D721Med (cell line): ENCODE data around the gene KRT40.
A peak's percentile ranks its signal among the peaks of the same experiment; 100 is the strongest.

Source experiments
- DNase-seq: peaks from one replicate; pipeline ENCODE4 v3.0.0; 2011; ENCODE audit warnings: low spot score; ENCODE audit not compliant: insufficient read length
- FAIRE-seq: peaks from 2 replicates; lab custom pipeline; 2011; peaks lifted over from hg19 to GRCh38; lab: Jason Lieb, UNC
- TF ChIP-seq, protein P1 (sequence below): IDR thresholded peaks from 2 replicates; pipeline ENCODE4 v1.5.1; 2012; ENCODE audit warnings: mild to moderate bottlenecking, control low read depth; ENCODE audit not compliant: insufficient read depth; ENCODE audit errors: missing control alignments

The KRT40 gene

DNA sequence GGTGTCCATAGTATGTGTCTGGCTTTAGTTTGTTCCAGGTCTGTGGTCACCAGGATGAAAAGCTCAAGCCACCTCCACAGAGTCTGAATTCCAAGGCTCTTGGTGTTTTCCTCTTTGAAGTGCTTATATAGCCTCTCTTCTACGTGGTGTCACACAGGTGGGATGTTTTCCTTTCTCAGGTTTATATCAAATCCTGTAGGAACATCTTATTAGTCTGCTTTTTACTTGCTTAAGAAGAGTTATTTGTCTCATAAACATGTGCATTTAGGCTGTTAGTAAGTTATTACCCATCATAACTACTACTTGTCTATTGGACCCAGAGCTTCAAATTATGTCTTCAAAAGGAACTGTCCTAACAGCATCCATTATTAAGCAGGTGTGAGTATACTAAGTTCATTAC lies 17.3 kb downstream of the KRT40 start, which contains the start of gene KRT39:
TSS of gene KRT39 (minus strand) at position 101 of the 400 bp plus-strand sequence. CDS start at position 9, 92 bp downstream.
- TF ChIP-seq, protein P1, sequence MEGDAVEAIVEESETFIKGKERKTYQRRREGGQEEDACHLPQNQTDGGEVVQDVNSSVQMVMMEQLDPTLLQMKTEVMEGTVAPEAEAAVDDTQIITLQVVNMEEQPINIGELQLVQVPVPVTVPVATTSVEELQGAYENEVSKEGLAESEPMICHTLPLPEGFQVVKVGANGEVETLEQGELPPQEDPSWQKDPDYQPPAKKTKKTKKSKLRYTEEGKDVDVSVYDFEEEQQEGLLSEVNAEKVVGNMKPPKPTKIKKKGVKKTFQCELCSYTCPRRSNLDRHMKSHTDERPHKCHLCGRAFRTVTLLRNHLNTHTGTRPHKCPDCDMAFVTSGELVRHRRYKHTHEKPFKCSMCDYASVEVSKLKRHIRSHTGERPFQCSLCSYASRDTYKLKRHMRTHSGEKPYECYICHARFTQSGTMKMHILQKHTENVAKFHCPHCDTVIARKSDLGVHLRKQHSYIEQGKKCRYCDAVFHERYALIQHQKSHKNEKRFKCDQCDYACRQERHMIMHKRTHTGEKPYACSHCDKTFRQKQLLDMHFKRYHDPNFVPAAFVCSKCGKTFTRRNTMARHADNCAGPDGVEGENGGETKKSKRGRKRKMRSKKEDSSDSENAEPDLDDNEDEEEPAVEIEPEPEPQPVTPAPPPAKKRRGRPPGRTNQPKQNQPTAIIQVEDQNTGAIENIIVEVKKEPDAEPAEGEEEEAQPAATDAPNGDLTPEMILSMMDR, result no peak
- no peak for DNase-seq
- no peak for FAIRE-seq

DNA sequence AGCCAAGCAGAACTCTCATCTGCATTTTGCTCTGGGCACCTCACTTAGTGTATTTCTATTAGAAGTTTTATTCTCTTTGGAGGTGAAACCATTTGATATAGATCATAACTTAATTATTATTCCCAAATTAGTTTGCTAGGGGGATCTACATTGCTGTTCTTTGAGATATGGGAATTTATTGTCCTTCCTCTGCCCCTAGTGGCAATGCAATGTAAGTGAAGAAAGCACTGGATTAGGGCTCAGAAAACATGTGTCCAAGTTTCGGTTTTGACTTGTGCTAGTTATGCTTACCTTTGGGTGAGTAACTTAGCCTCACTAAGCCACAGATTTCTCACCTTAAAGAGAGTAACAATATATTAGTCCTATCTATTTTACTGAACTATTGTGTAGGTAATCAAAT lies 20.3 kb downstream of the KRT40 start:
- TF ChIP-seq, protein P1, result peak; percentile 70
- DNase-seq (no peak), FAIRE-seq (no peak)

DNA sequence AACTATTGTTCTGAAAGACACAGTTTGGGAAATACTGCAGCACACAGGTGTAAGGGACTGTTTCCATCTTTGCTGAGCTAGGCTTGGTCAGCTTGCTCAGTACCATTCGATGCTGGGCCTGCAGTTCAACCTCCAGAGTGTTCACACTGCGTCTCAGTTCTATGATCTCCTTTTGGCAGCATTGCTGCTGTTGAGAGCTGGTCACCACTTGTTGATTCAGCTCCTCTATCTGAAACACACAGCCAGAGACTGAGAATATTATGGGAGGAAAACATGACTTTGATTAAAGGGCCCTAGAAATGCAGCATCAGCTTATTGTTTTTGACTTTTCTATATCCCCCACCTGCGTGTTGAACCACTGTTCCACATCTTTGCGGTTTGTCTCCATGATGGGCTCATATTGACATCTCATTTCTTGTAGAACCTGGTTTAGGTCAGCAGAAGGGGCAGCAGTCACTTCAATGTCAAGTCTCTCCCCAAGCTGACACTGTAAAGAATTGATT lies 22.0 kb downstream of the KRT40 start:
- FAIRE-seq (no peak), DNase-seq (no peak)
- TF ChIP-seq, protein P1, result no peak

DNA sequence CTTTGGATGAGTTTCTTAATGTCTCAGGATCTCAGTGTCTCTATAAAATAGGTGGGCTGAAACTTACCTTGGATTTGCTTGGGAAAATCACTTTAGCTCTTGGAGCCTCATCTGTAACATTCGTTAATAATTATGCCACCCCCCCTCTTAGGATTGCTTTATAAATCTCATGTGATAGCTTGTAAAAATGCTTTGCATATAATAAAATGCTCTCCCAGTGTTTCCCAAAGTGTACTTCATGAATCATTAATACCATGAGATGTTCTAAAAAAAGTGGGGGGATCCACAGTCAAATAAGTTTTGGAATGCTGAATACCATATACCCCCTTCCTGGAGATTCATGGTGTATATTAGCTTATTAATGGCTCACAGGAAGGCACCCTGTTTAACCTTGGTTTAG lies 22.5 kb downstream of the KRT40 start:
- TF ChIP-seq, protein P1, result no peak
- FAIRE-seq, result no peak

DNA sequence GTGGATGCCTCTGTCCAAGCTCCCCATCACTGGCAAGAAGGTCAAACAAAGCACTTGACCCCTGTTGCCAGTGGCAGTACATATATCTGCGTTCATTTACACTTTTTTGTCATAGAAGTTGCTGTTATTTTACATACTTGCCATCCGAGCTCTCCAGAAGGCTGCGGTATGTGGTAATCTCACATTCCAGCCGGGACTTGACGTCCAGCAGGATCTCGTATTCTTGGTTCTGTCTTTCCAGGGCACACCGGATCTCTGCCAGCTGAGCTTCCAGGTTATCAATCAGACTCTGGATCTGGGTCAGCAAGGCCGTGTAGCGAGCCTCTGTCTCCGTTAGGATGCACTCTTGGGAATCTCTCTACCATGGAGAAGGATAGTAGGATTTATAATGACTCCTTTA lies 24.0 kb downstream of the KRT40 start:
- TF ChIP-seq, protein P1, result no peak
- DNase-seq (no peak), FAIRE-seq (no peak)

More for the DNA sequence above, 22.5 kb downstream of the KRT40 start:
- DNase-seq, result no peak

DNA sequence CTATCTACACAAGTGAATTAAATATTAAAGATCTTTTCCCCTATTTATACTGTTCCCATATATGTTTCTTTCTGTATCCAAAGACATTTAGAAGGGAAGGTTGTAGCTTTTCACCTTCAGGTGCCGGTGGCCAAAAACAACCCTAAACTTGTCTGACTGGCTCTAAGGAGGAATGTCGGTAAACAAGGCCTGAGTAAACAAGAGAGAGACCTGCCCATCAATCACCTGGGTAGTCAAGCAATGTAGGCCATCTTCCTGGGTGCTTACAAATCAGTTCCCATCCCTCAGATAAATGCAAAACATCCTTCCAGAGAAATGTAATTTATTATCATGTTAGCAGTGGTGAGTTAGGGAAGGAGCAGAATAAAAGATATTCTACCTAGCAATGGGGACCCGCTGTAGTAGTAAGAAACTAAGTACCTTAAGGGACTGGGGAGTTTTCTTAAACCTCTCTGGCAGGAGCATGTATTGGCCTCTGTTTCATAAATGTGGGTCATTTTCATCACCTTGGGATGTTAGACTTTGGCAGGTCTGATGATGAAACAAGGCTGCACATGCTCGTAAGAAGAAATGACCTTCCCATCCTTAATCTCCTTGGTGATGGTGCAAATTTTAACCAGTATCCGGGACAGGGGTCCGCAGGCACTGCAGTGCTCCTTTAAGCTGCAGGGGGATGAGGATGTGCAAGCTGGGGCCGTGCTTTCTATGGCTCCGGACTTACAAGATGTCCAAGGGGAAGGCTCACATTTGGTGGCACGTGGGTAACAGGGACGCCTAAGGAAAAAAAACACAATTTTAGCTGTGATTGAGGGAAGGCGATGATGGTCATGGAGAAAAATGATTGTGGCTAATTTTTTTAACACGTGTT lies 25.8 kb downstream of the KRT40 start:
- DNase-seq (no peak), FAIRE-seq (no peak)
- TF ChIP-seq, protein P1, result no peak
